GM23338 (cell line): ENCODE data around the gene ERRFI1. TPM values are rescaled to one million over a fixed set of nuclear protein-coding genes. Genes with fewer than 3 reads are reported as not detected.

Experiments
- ATAC-seq: fragments of 200-7000 bp; cut with Tn5 transposase; 3 replicates; pipeline ENCODE4 v1.9.1; 2020
- DNase-seq: peaks from one replicate; pipeline ENCODE4 v3.0.0-alpha.2; 2015; ENCODE audit warnings: low spot score
- H2AFZ ChIP-seq: fragments of 200-600 bp; sonication (generic); 2 replicates; pipeline ENCODE4 v1.8.0; 2016; ENCODE audit warnings: antibody characterized with exemption, mild to moderate bottlenecking, moderate library complexity
- H3F3A ChIP-seq: fragments of 200-600 bp; sonication (generic); replicated peaks from 2 replicates; pipeline ENCODE4 v1.8.0; 2017; ENCODE audit warnings: antibody characterized with exemption, mixed run types, low read depth
- H3K27ac ChIP-seq: fragments of 200-600 bp; sonication (generic); 2 replicates; pipeline ENCODE4 v1.6.1; 2016; ENCODE audit warnings: low read depth
- H3K27me3 ChIP-seq: fragments of 200-600 bp; sonication (generic); 2 replicates; pipeline ENCODE4 v1.8.0; 2016; ENCODE audit warnings: mild to moderate bottlenecking, mixed run types, moderate library complexity; ENCODE audit not compliant: insufficient read depth
- H3K36me3 ChIP-seq: fragments of 200-600 bp; sonication (generic); 2 replicates; pipeline ENCODE4 v1.8.0; 2016; ENCODE audit warnings: mild to moderate bottlenecking; ENCODE audit not compliant: insufficient read depth
- H3K4me1 ChIP-seq: fragments of 200-600 bp; sonication (generic); 2 replicates; pipeline ENCODE4 v1.8.0; 2016; ENCODE audit warnings: mild to moderate bottlenecking, moderate library complexity; ENCODE audit not compliant: insufficient read depth
- H3K4me2 ChIP-seq: fragments of 200-600 bp; sonication (generic); 2 replicates; pipeline ENCODE4 v1.7.1; 2017; ENCODE audit warnings: mixed run types
- H3K4me3 ChIP-seq: fragments of 200-600 bp; sonication (generic); 2 replicates; pipeline ENCODE4 v1.6.1; 2016; ENCODE audit warnings: mixed run types
- H3K79me2 ChIP-seq: fragments of 200-600 bp; sonication (generic); replicated peaks from 2 replicates; pipeline ENCODE4 v1.8.0; 2017; ENCODE audit warnings: mild to moderate bottlenecking; ENCODE audit not compliant: insufficient read depth
- H3K9me2 ChIP-seq: fragments of 200-600 bp; sonication (generic); 2 replicates; pipeline ENCODE4 v1.8.0; 2017; ENCODE audit not compliant: insufficient read depth
- H4K20me1 ChIP-seq: fragments of 200-600 bp; sonication (generic); replicated peaks from 2 replicates; pipeline ENCODE4 v1.8.0; 2017; ENCODE audit warnings: mild to moderate bottlenecking; ENCODE audit not compliant: insufficient read depth
- H3K27ac Mint-ChIP-seq: 2 replicates; pipeline ENCODE4 v1.8.0; 2020; ENCODE audit warnings: inconsistent platforms, mild to moderate bottlenecking, moderate library complexity, mixed read lengths
- H3K27me3 Mint-ChIP-seq: 3 replicates; pipeline ENCODE4 v1.8.0; 2022; ENCODE audit warnings: low read depth, mild to moderate bottlenecking, moderate library complexity, mixed read lengths, inconsistent platforms; ENCODE audit not compliant: insufficient read depth, poor library complexity
- H3K36me3 Mint-ChIP-seq: 3 replicates; pipeline ENCODE4 v1.8.0; 2021; ENCODE audit warnings: low read depth, mild to moderate bottlenecking, inconsistent platforms, moderate library complexity, mixed read lengths
- H3K4me1 Mint-ChIP-seq: 3 replicates; pipeline ENCODE4 v1.8.0; 2020; ENCODE audit warnings: mild to moderate bottlenecking, inconsistent platforms, mixed read lengths
- H3K4me3 Mint-ChIP-seq: 3 replicates; pipeline ENCODE4 v1.8.0; 2021; ENCODE audit warnings: moderate library complexity, mild to moderate bottlenecking, inconsistent platforms, mixed read lengths
- H3K9me3 Mint-ChIP-seq: 3 replicates; pipeline ENCODE4 v1.8.0; 2020; ENCODE audit warnings: moderate library complexity, mild to moderate bottlenecking, inconsistent platforms, mixed read lengths
- CREB1 ChIP-seq: fragments of 250-450 bp; sonication (Bioruptor Pico); IDR thresholded peaks from 2 replicates; pipeline ENCODE4 v1.5.0; 2020; ENCODE audit warnings: low read depth, mild to moderate bottlenecking, moderate library complexity
- EZH2 ChIP-seq: fragments of 200-600 bp; sonication (generic); IDR thresholded peaks from one replicate; pipeline ENCODE4 v1.8.0; 2017; ENCODE audit warnings: antibody characterized with exemption, mild to moderate bottlenecking, low read depth; ENCODE audit not compliant: unreplicated experiment
- EZH2phosphoT487 ChIP-seq: fragments of 200-600 bp; sonication (generic); IDR thresholded peaks from one replicate; pipeline ENCODE4 v1.8.1; 2018; ENCODE audit warnings: antibody characterized with exemption; ENCODE audit not compliant: unreplicated experiment
- JUNB ChIP-seq: IDR thresholded peaks from one replicate; pipeline ENCODE4 v1.6.1; 2016; ENCODE audit warnings: antibody characterized with exemption; ENCODE audit not compliant: unreplicated experiment
- NANOG ChIP-seq: IDR thresholded peaks from 2 replicates; pipeline ENCODE4 v1.6.1; 2016; ENCODE audit warnings: antibody characterized with exemption, borderline replicate concordance
- POLR2AphosphoS5 ChIP-seq: IDR thresholded peaks from 2 replicates; pipeline ENCODE4 v1.6.1; 2016; ENCODE audit warnings: antibody characterized with exemption, low read depth
- REST ChIP-seq: IDR thresholded peaks from one replicate; pipeline ENCODE4 v1.6.1; 2018; ENCODE audit warnings: antibody characterized with exemption; ENCODE audit not compliant: unreplicated experiment
- STAT1 ChIP-seq: IDR thresholded peaks from one replicate; pipeline ENCODE4 v1.6.1; 2016; ENCODE audit warnings: antibody characterized with exemption; ENCODE audit not compliant: unreplicated experiment
- ZNF114 ChIP-seq: fragments of 250-450 bp; sonication (Bioruptor Pico); IDR thresholded peaks from 2 replicates; pipeline ENCODE4 v1.5.0; 2020; ENCODE audit warnings: mild to moderate bottlenecking, moderate library complexity
- ZNF331 ChIP-seq: fragments of 250-450 bp; sonication (Bioruptor Pico); IDR thresholded peaks from 2 replicates; pipeline ENCODE4 v1.5.0; 2020; ENCODE audit warnings: low read depth, mild to moderate bottlenecking, moderate library complexity
- polyA plus RNA-seq: library from polyadenylated mRNA; unstranded; fragments of >200 nt; fragmentation: Nextera tagmentation; extraction: Ambion mirVana; gene quantifications from 2 replicates; pipeline ENCODE4 v1.2.1, GENCODE V29; 2016
- total RNA-seq: library from RNA; depleted of rRNA; stranded (reverse); fragments of >200 nt; shearing (Covaris generic); gene quantifications from 2 replicates; pipeline ENCODE4 v1.2.3, GENCODE V29; 2014
- TF ChIP-seq, protein P1 (sequence below), 2 experiments: fragments of 200-600 bp in 1 of 2; sonication (generic) in 1 of 2; conservative IDR thresholded peaks; 2 replicates each; pipeline versions ENCODE4 v1.5.1 to v1.6.1; 2016 to 2017; ENCODE audit warnings: antibody characterized with exemption in 2 of 2, low read depth in 2 of 2, mild to moderate bottlenecking in 2 of 2, moderate library complexity in 1 of 2
- TF ChIP-seq, protein P2 (sequence below): IDR thresholded peaks from 2 replicates; pipeline ENCODE4 v1.6.1; 2016; ENCODE audit warnings: antibody characterized with exemption

ERRFI1 gene
- total and polyA plus RNA-seq, 2 experiments from 2014 or later = 22.9 to 59.8 TPM

- peaks cover 22% of the 10 kb centered on the region for H4K20me1 ChIP-seq
These were observed 53.0 kb downstream of the ERRFI1 start for GRCh38 chr1:7973086-7973485.

GRCh38 chr1:7972285-7972684 lies 53.8 kb downstream of the ERRFI1 start:
- no peaks in the 10 kb centered on the region for H3K27me3 ChIP-seq
- ATAC-seq = no peak
- TF ChIP-seq ZNF331 (no peak), NANOG (no peak), REST (no peak), EZH2 (no peak), EZH2phosphoT487 (no peak), JUNB (no peak)
- TF ChIP-seq, protein P1, sequence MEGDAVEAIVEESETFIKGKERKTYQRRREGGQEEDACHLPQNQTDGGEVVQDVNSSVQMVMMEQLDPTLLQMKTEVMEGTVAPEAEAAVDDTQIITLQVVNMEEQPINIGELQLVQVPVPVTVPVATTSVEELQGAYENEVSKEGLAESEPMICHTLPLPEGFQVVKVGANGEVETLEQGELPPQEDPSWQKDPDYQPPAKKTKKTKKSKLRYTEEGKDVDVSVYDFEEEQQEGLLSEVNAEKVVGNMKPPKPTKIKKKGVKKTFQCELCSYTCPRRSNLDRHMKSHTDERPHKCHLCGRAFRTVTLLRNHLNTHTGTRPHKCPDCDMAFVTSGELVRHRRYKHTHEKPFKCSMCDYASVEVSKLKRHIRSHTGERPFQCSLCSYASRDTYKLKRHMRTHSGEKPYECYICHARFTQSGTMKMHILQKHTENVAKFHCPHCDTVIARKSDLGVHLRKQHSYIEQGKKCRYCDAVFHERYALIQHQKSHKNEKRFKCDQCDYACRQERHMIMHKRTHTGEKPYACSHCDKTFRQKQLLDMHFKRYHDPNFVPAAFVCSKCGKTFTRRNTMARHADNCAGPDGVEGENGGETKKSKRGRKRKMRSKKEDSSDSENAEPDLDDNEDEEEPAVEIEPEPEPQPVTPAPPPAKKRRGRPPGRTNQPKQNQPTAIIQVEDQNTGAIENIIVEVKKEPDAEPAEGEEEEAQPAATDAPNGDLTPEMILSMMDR (conservative IDR thresholded peaks at IDR 0.05; ENCODE audit: low read depth in 2 of 2) = no peak
- TF ChIP-seq, protein P2, sequence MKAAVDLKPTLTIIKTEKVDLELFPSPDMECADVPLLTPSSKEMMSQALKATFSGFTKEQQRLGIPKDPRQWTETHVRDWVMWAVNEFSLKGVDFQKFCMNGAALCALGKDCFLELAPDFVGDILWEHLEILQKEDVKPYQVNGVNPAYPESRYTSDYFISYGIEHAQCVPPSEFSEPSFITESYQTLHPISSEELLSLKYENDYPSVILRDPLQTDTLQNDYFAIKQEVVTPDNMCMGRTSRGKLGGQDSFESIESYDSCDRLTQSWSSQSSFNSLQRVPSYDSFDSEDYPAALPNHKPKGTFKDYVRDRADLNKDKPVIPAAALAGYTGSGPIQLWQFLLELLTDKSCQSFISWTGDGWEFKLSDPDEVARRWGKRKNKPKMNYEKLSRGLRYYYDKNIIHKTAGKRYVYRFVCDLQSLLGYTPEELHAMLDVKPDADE = no peak

More at GRCh38 chr1:7973086-7973485, 53.0 kb downstream of the ERRFI1 start:
- H3K27me3 Mint-ChIP-seq = peaks cover 8% of the 10 kb centered on the region
- Histone ChIP-seq H3K36me3 (peaks cover 40% of the 10 kb centered on the region), H3K79me2 (peaks cover 39% of the 10 kb centered on the region), H2AFZ (no peak overlapping the region), H3K4me1 (no peaks in the 10 kb centered on the region), H3K27ac (no peak overlapping the region), H3K9me2 (no peaks in the 10 kb centered on the region), H3K4me3 (no peak overlapping the region), H3F3A (no peaks in the 10 kb centered on the region), H3K27me3 (no peaks in the 10 kb centered on the region), H3K4me2 (no peak overlapping the region)
- no peak overlapping the region for H3K27ac Mint-ChIP-seq
- no peaks in the 10 kb centered on the region for H3K9me3 Mint-ChIP-seq
- H3K36me3 Mint-ChIP-seq = peaks cover 70% of the 10 kb centered on the region
- TF ChIP-seq EZH2 = no peak
- TF ChIP-seq POLR2AphosphoS5 = no peak
- no peak for TF ChIP-seq STAT1
- no peak for TF ChIP-seq CREB1 (CRISPR knock-in tag)
- no peak for TF ChIP-seq REST
- TF ChIP-seq EZH2phosphoT487 = no peak
- no peak for TF ChIP-seq ZNF114 (CRISPR knock-in tag)
- TF ChIP-seq JUNB = no peak
- no peak for DNase-seq
- peaks cover 2% of the 10 kb centered on the region; the same call in 1 of the 3 replicates for H3K4me1 Mint-ChIP-seq
- no peak overlapping the region for H3K4me3 Mint-ChIP-seq
- no peak for ATAC-seq

More at GRCh38 chr1:7972285-7972684, 53.8 kb downstream of the ERRFI1 start:
- peaks cover 43% of the 10 kb centered on the region for H3K36me3 ChIP-seq
- no peaks in the 10 kb centered on the region for H3K9me2 ChIP-seq
- Mint-ChIP-seq H3K27me3 (peaks cover 8% of the 10 kb centered on the region), H3K9me3 (no peaks in the 10 kb centered on the region), H3K4me1 (peaks cover 2% of the 10 kb centered on the region; the same call in 1 of the 3 replicates), H3K27ac (no peak overlapping the region), H3K4me3 (no peak overlapping the region), H3K36me3 (peaks cover 67% of the 10 kb centered on the region)
- H4K20me1 ChIP-seq = peaks cover 19% of the 10 kb centered on the region
- H2AFZ ChIP-seq = no peak overlapping the region
- no peak for DNase-seq
- no peak overlapping the region for H3K4me3 ChIP-seq
- H3K4me2 ChIP-seq = no peak overlapping the region
- no peaks in the 10 kb centered on the region for H3F3A ChIP-seq
- H3K27ac ChIP-seq = no peak overlapping the region
- H3K79me2 ChIP-seq = peaks cover 43% of the 10 kb centered on the region
- no peaks in the 10 kb centered on the region for H3K4me1 ChIP-seq
